H1 (cell line): ENCODE data around the gene APOO. TPM values are rescaled to one million over a fixed set of nuclear protein-coding genes. Genes with fewer than 3 reads are reported as not detected.

Experiments used
- CTCF ChIA-PET: fragments of 300-600 bp; sonication (Branson Sonifier 250); formaldehyde crosslinking; loops from one replicate; lab custom pipeline; 2021; ENCODE audit not compliant: partially characterized antibody; lab: Charles Lee
- POLR2A ChIA-PET: fragments of 300-600 bp; sonication (Branson Sonifier 250); formaldehyde crosslinking; loops from one replicate; lab custom pipeline; 2021; ENCODE audit warnings: inconsistent platforms; ENCODE audit not compliant: partially characterized antibody; lab: Charles Lee
- DNase-seq, 2 experiments: peaks; one replicate each; pipeline versions ENCODE4 v3.0.0 to v3.0.0-alpha.2; 2010 to 2022; ENCODE audit warnings: low spot score in 2 of 2, low read depth in 1 of 2, mixed read lengths in 1 of 2
- FAIRE-seq: peaks from 2 replicates; lab custom pipeline; 2011; peaks lifted over from hg19 to GRCh38; lab: Jason Lieb, UNC
- H2AFZ ChIP-seq: 2 replicates; pipeline ENCODE4 v1.8.1; 2012; ENCODE audit warnings: low read length, inconsistent platforms
- H2AK5ac ChIP-seq: 2 replicates; pipeline ENCODE4 v1.6.1; 2013; ENCODE audit warnings: low read depth, low read length
- H2BK120ac ChIP-seq: replicated peaks from 2 replicates; pipeline ENCODE3; 2013; ENCODE audit warnings: low read depth, low read length, inconsistent platforms
- H2BK12ac ChIP-seq: 2 replicates; pipeline ENCODE4 v1.6.1; 2013; ENCODE audit warnings: low read depth, low read length
- H2BK15ac ChIP-seq: 2 replicates; pipeline ENCODE4 v1.6.1; 2013; ENCODE audit warnings: low read length
- H2BK20ac ChIP-seq: 2 replicates; pipeline ENCODE4 v1.6.1; 2013; ENCODE audit warnings: low read length
- H2BK5ac ChIP-seq: 2 replicates; pipeline ENCODE4 v1.6.1; 2013; ENCODE audit warnings: low read depth, low read length
- H3K14ac ChIP-seq: 2 replicates; pipeline ENCODE4 v1.6.1; 2013; ENCODE audit warnings: inconsistent platforms; ENCODE audit not compliant: insufficient read length
- H3K18ac ChIP-seq: 2 replicates; pipeline ENCODE4 v1.6.1; 2013; ENCODE audit warnings: low read length; ENCODE audit errors: extremely low read depth
- H3K23ac ChIP-seq: 2 replicates; pipeline ENCODE4 v1.6.1; 2013; ENCODE audit warnings: inconsistent platforms; ENCODE audit not compliant: insufficient read length
- H3K23me2 ChIP-seq: 2 replicates; pipeline ENCODE4 v1.6.1; 2013; ENCODE audit warnings: low read depth, low read length
- H3K27ac ChIP-seq: 2 replicates; pipeline ENCODE4 v1.6.1; 2011; ENCODE audit warnings: low read depth, low read length, inconsistent platforms
- H3K27me3 ChIP-seq, 4 experiments: replicated peaks in 1 of 4; 1 replicate in 1 of 4; 2 replicates in 3 of 4; pipeline versions ENCODE4 v1.6.1 to v1.8.1; 2011 to 2013; ENCODE audit warnings: low read length in 3 of 4, mild to moderate bottlenecking in 3 of 4, inconsistent platforms in 2 of 4, mixed read lengths in 2 of 4, moderate library complexity in 1 of 4; ENCODE audit not compliant: control insufficient read depth in 3 of 4, insufficient read depth in 3 of 4; ENCODE audit errors: extremely low read depth in 1 of 4
- H3K36me3 ChIP-seq, 4 experiments: 2 replicates each; pipeline versions ENCODE4 v1.6.1 to v1.8.1; 2011 to 2013; ENCODE audit warnings: mild to moderate bottlenecking in 4 of 4, low read length in 3 of 4, moderate library complexity in 2 of 4, control low read depth in 1 of 4, inconsistent platforms in 1 of 4; ENCODE audit not compliant: insufficient read depth in 4 of 4, control insufficient read depth in 2 of 4
- H3K4ac ChIP-seq: replicated peaks from 2 replicates; pipeline ENCODE3; 2013; ENCODE audit warnings: low read length, low read depth, mixed read lengths, inconsistent platforms; ENCODE audit not compliant: insufficient read length
- H3K4me1 ChIP-seq, 4 experiments: replicated peaks in 1 of 4; 1 replicate in 1 of 4; 2 replicates in 3 of 4; pipeline versions ENCODE4 v1.6.1 to v1.8.1; 2011 to 2013; ENCODE audit warnings: low read length in 3 of 4, inconsistent platforms in 2 of 4, mixed read lengths in 1 of 4; ENCODE audit not compliant: insufficient read depth in 4 of 4, control insufficient read depth in 3 of 4
- H3K4me2 ChIP-seq, 2 experiments: 2 replicates each; pipeline versions ENCODE4 v1.6.1 to v1.8.1; 2011 to 2013; ENCODE audit warnings: low read depth in 2 of 2, low read length in 2 of 2, control low read depth in 1 of 2, inconsistent platforms in 1 of 2, mild to moderate bottlenecking in 1 of 2; ENCODE audit not compliant: insufficient read depth in 1 of 2
- H3K4me3 ChIP-seq, 4 experiments: fragments of 200-600, 300-600 bp in 1 of 4; sonication (generic), shearing (Covaris generic), sonication (Bioruptor Twin) in 1 of 4; 2 replicates each; pipeline versions ENCODE4 v1.5.1 to v1.8.1; 2011 to 2016; ENCODE audit warnings: low read length in 4 of 4, low read depth in 3 of 4, control low read depth in 2 of 4, inconsistent platforms in 2 of 4, mild to moderate bottlenecking in 2 of 4, mixed read lengths in 1 of 4, moderate library complexity in 1 of 4; ENCODE audit not compliant: insufficient read depth in 2 of 4; ENCODE audit errors: extremely low read depth in 1 of 4
- H3K56ac ChIP-seq: replicated peaks from 2 replicates; pipeline ENCODE3; 2013; ENCODE audit warnings: low read depth, mild to moderate bottlenecking, mixed read lengths, low read length, inconsistent platforms; ENCODE audit not compliant: insufficient read length
- H3K79me1 ChIP-seq: 2 replicates; pipeline ENCODE4 v1.6.1; 2013; ENCODE audit warnings: low read depth, low read length, control low read depth
- H3K79me2 ChIP-seq, 2 experiments: 2 replicates each; pipeline versions ENCODE4 v1.6.1 to v1.8.1; 2012 to 2013; ENCODE audit warnings: low read length in 2 of 2, mild to moderate bottlenecking in 2 of 2, inconsistent platforms in 1 of 2; ENCODE audit not compliant: insufficient read depth in 2 of 2, control insufficient read depth in 1 of 2
- H3K9ac ChIP-seq, 4 experiments: replicated peaks in 1 of 4; 1 replicate in 1 of 4; 2 replicates in 3 of 4; pipeline versions ENCODE4 v1.6.1 to v1.8.1; 2011 to 2013; ENCODE audit warnings: low read depth in 3 of 4, low read length in 3 of 4, control low read depth in 2 of 4, mild to moderate bottlenecking in 2 of 4, moderate library complexity in 2 of 4, inconsistent platforms in 1 of 4; ENCODE audit errors: extremely low read depth in 1 of 4
- H3K9me3 ChIP-seq, 2 experiments: 2 replicates each; pipeline versions ENCODE4 v1.6.1 to v1.8.1; 2012 to 2013; ENCODE audit warnings: mild to moderate bottlenecking in 2 of 2, moderate library complexity in 2 of 2, control low read depth in 1 of 2, inconsistent platforms in 1 of 2, low read depth in 1 of 2, low read length in 1 of 2, mixed read lengths in 1 of 2; ENCODE audit not compliant: insufficient read depth in 2 of 2
- H4K20me1 ChIP-seq, 2 experiments: replicated peaks in 1 of 2; 2 replicates each; pipeline versions ENCODE3 to v1.8.1; 2011 to 2013; ENCODE audit warnings: inconsistent platforms in 2 of 2, low read length in 2 of 2, mild to moderate bottlenecking in 1 of 2; ENCODE audit not compliant: insufficient read depth in 2 of 2, control insufficient read depth in 1 of 2
- H4K5ac ChIP-seq: 2 replicates; pipeline ENCODE4 v1.6.1; 2013; ENCODE audit warnings: low read length, low read depth, mixed read lengths, inconsistent platforms; ENCODE audit not compliant: insufficient read length
- H4K8ac ChIP-seq: 2 replicates; pipeline ENCODE4 v1.8.0; 2013; ENCODE audit warnings: mild to moderate bottlenecking, moderate library complexity, low read length, inconsistent platforms; ENCODE audit not compliant: insufficient read depth; ENCODE audit errors: extremely low read depth
- H4K91ac ChIP-seq: replicated peaks from 2 replicates; pipeline ENCODE3; 2013; ENCODE audit warnings: low read length, mixed read lengths, inconsistent platforms; ENCODE audit not compliant: insufficient read length
- BCL11A ChIP-seq, 2 experiments: IDR thresholded peaks; one replicate each; pipeline ENCODE4 v1.6.1; 2011; ENCODE audit warnings: low read depth in 2 of 2, low read length in 2 of 2, mild to moderate bottlenecking in 2 of 2
- KDM4A ChIP-seq: IDR thresholded peaks from one replicate; pipeline ENCODE4 v1.7.1; 2012; ENCODE audit warnings: low read depth, mild to moderate bottlenecking, moderate library complexity, low read length, inconsistent platforms; ENCODE audit not compliant: severe bottlenecking
- NANOG ChIP-seq: IDR thresholded peaks from 2 replicates; pipeline ENCODE4 v1.6.1; 2011; ENCODE audit warnings: low read length, low read depth, mild to moderate bottlenecking, inconsistent platforms; ENCODE audit not compliant: insufficient read depth, poor library complexity, severe bottlenecking
- TAF1 ChIP-seq: IDR thresholded peaks from 2 replicates; pipeline ENCODE4 v1.6.1; 2011; ENCODE audit warnings: mild to moderate bottlenecking, low read depth, low read length
- WGBS, 2 experiments: shearing (Covaris generic) in 1 of 2; methylation state at CpG; one replicate each; pipeline versions ENCODE4 v1.1.6 to v1.1.7; 2013 to 2015; ENCODE audit warnings: low lambda C conversion rate in 2 of 2, mixed read lengths in 2 of 2, inconsistent platforms in 1 of 2, low coverage in 1 of 2, missing lambda C conversion rate in 1 of 2; ENCODE audit not compliant: insufficient replicate concordance in 2 of 2, insufficient coverage in 1 of 2, insufficient read length in 1 of 2; ENCODE audit errors: extremely low coverage in 1 of 2, missing lambda C conversion rate in 1 of 2; 5-methylcytosine and 5-hydroxymethylcytosine counted together
- polyA plus RNA-seq, 7 experiments: library from polyadenylated mRNA; depleted of rRNA in 3 of 7; stranded (reverse) in 5 of 7; unstranded in 2 of 7; fragments of >200 nt in 5 of 7; fragments of 200-250 nt in 2 of 7; gene quantifications; 1 replicate in 5 of 7; 2 replicates in 1 of 7; 4 replicates in 1 of 7; pipeline versions ENCODE4 v1.2.1 to v1.2.3, GENCODE V29; 2011 to 2013; ENCODE audit warnings: missing spikeins in 2 of 7, mixed read lengths in 2 of 7
- total RNA-seq: library from RNA; stranded (reverse); fragmentation: NEBNext Ultra II Directional; extraction: Animal tissue kit (Norgen Biotek cat#: 25700); gene quantifications from 2 replicates; pipeline ENCODE4 v1.2.1, GENCODE V29; 2021

APOO gene
- total and polyA plus RNA-seq, 2 of the 8 experiments (the other 6 are each of a cell fraction or from before 2014, with no cell fraction given) = 25.7 to 45.0 TPM

DNA sequence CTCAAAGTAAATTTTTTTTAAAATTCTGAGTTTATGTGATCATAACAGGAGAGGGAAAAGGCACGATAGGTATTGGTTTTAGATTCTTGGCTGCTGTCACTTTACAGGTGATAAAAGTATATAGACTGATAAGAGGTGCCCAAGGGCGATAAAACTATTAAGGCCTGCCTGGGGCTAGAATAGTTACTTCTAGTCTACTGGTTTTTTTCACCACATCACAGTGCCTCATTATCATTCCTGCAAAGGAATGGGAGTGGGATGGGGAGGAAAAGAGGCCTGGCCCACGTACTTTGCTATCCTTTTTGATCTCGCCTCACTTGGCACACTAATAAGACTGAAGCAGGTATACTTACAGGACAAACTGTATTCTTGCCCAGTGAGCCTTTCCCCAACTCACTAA is 46.7 kb upstream of the APOO start:
- Histone ChIP-seq H2BK20ac (no peak overlapping the region), H3K36me3 (no peaks in the 10 kb centered on the region), H3K23me2 (no peaks in the 10 kb centered on the region), H3K14ac (no peak overlapping the region), H3K9me3 (no peaks in the 10 kb centered on the region), H4K5ac (no peak overlapping the region), H3K27me3 (no peaks in the 10 kb centered on the region), H2BK12ac (no peak overlapping the region), H2BK5ac (no peak overlapping the region), H4K8ac (no peak overlapping the region), H2BK15ac (no peak overlapping the region), H3K27ac (no peak overlapping the region), H2BK120ac (no peak overlapping the region), H4K20me1 (no peaks in the 10 kb centered on the region), H3K18ac (no peak overlapping the region), H3K9ac (no peak overlapping the region), H3K23ac (no peak overlapping the region), H2AK5ac (no peak overlapping the region), H3K4me2 (no peak overlapping the region), H4K91ac (no peak overlapping the region), H3K4me1 (peaks cover 0 to 5% (median 0%) of the 10 kb centered on the region in 4 experiments; a peak in 1 of 7 replicates), H3K56ac (no peak overlapping the region), H3K4ac (no peak overlapping the region), H3K4me3 (no peak overlapping the region), H2AFZ (no peak overlapping the region), H3K79me1 (no peaks in the 10 kb centered on the region), H3K79me2 (no peaks in the 10 kb centered on the region)
- POLR2A ChIA-PET = no interaction called here
- FAIRE-seq (no peak), DNase-seq (no peak)
- CTCF ChIA-PET = no interaction called here
- 62% methylated on average over 3 of the region's 4 CpGs; no CpG with 5 or more reads in 1 of the 2 experiments for WGBS, 2 experiments
- TF ChIP-seq KDM4A (no peak), NANOG (no peak), TAF1 (no peak), BCL11A (IDR thresholded peaks at IDR 0.05; ENCODE audit: low read depth in 2 of 2, low read length in 2 of 2) (no peak)
